Calu3 (cell line): ENCODE results near the gene RACGAP1. TPM values are rescaled to one million over a fixed set of nuclear protein-coding genes. Genes with fewer than 3 reads are reported as not detected.

ENCODE experiments used
- BruUV-seq: library from RNA; stranded (reverse); fragments of 400-500 nt; replicated peaks from 2 replicates; lab custom pipeline; 2021; lab: Mats Ljungman, UMichigan
- CTCF ChIA-PET: fragments of 300-600 bp; sonication (Branson Sonifier 250); formaldehyde crosslinking; loops from one replicate; lab custom pipeline; 2022; ENCODE audit warnings: antibody characterized with exemption; lab: Charles Lee
- DNase-seq: peaks from one replicate; pipeline ENCODE4 v3.0.0; 2022
- H3K27ac Mint-ChIP-seq: one replicate; pipeline ENCODE4 v1.8.0; 2022; ENCODE audit warnings: mixed read lengths; ENCODE audit not compliant: unreplicated experiment
- H3K27me3 Mint-ChIP-seq: one replicate; pipeline ENCODE4 v1.8.0; 2022; ENCODE audit warnings: mixed read lengths; ENCODE audit not compliant: unreplicated experiment
- H3K36me3 Mint-ChIP-seq: one replicate; pipeline ENCODE4 v1.8.0; 2022; ENCODE audit warnings: mild to moderate bottlenecking, moderate library complexity, mixed read lengths; ENCODE audit not compliant: insufficient read depth, unreplicated experiment
- H3K4me1 Mint-ChIP-seq: one replicate; pipeline ENCODE4 v1.8.0; 2022; ENCODE audit warnings: mild to moderate bottlenecking, low read depth, mixed read lengths; ENCODE audit not compliant: unreplicated experiment
- H3K4me3 Mint-ChIP-seq: one replicate; pipeline ENCODE4 v1.8.0; 2022; ENCODE audit warnings: mild to moderate bottlenecking, low read depth, moderate library complexity, mixed read lengths; ENCODE audit not compliant: unreplicated experiment
- H3K9me3 Mint-ChIP-seq: one replicate; pipeline ENCODE4 v1.8.0; 2022; ENCODE audit warnings: low read depth, mixed read lengths; ENCODE audit not compliant: unreplicated experiment
- CTCF ChIP-seq: fragments of 200-600 bp; IDR thresholded peaks from one replicate; pipeline ENCODE4 v1.8.0; 2022; ENCODE audit warnings: antibody characterized with exemption; ENCODE audit not compliant: unreplicated experiment
- intact Hi-C: fragments of 100-400 bp; cut with micrococcal nuclease; formaldehyde crosslinking; loops from one replicate; pipeline ENCODE4 v1.10.0; 2022; ENCODE audit not compliant: unreplicated experiment
- total RNA-seq: library from RNA; stranded (reverse); gene quantifications from 2 replicates; pipeline ENCODE4 v1.2.3, GENCODE V29; 2022

Gene RACGAP1
- total RNA-seq, 1 experiment from 2014 or later, result 62.0 TPM

- no peak overlapping the region for H3K4me3 Mint-ChIP-seq
- H3K27ac Mint-ChIP-seq, result no peak overlapping the region
- no peak for DNase-seq
- intact Hi-C loops, result no loop called here
- no peaks in the 10 kb centered on the region for H3K9me3 Mint-ChIP-seq
- no TSS peak for BruUV-seq
- CTCF ChIA-PET, result no interaction called here
- peaks cover 11% of the 10 kb centered on the region for H3K36me3 Mint-ChIP-seq
- peaks cover 6% of the 10 kb centered on the region for H3K4me1 Mint-ChIP-seq
- peaks cover 13% of the 10 kb centered on the region for H3K27me3 Mint-ChIP-seq
- no peak for TF ChIP-seq CTCF
Observed at GRCh38 chr12:50061171-50061570, 35.9 kb upstream of the RACGAP1 start.

- CTCF ChIA-PET, result no interaction called here
- TF ChIP-seq CTCF, result no peak
- no peak for DNase-seq
- Mint-ChIP-seq H3K27me3 (peaks cover 19% of the 10 kb centered on the region), H3K9me3 (no peaks in the 10 kb centered on the region), H3K36me3 (peaks cover 16% of the 10 kb centered on the region), H3K4me3 (no peak overlapping the region), H3K4me1 (peaks cover 14% of the 10 kb centered on the region), H3K27ac (no peak overlapping the region)
- no TSS peak for BruUV-seq
- intact Hi-C loops, result no loop called here
Observed at GRCh38 chr12:50060120-50060468, 34.8 kb upstream of the RACGAP1 start.

GRCh38 chr12:50059440-50060119 lies 34.3 kb upstream of the RACGAP1 start:
- H3K27me3 Mint-ChIP-seq, result peaks cover 19% of the 10 kb centered on the region
- intact Hi-C loops, result loop anchor here (5.0 to 10.0 kb wide), 2 partner anchors 92 to 195 kb away; no protein-coding TSS in a partner anchor
- peaks cover 16% of the 10 kb centered on the region for H3K36me3 Mint-ChIP-seq
- no peak overlapping the region for H3K27ac Mint-ChIP-seq
- no peak for TF ChIP-seq CTCF
- no peak for DNase-seq
- CTCF ChIA-PET, result interaction anchor here (0.8 kb wide), 1 partner anchor 9 kb away, joined by 3 read pairs; no protein-coding TSS in a partner anchor
- no peak overlapping the region for H3K4me3 Mint-ChIP-seq
- peaks cover 14% of the 10 kb centered on the region for H3K4me1 Mint-ChIP-seq
- no peaks in the 10 kb centered on the region for H3K9me3 Mint-ChIP-seq
- no TSS peak for BruUV-seq

- CTCF ChIA-PET, result interaction anchor here (0.7 to 0.8 kb wide), 2 partner anchors 10 to 562 kb away, joined by 3 read pairs; no protein-coding TSS in a partner anchor
- DNase-seq, result no peak
- Mint-ChIP-seq H3K36me3 (peaks cover 16% of the 10 kb centered on the region), H3K9me3 (no peaks in the 10 kb centered on the region), H3K27me3 (peaks cover 19% of the 10 kb centered on the region), H3K4me1 (peaks cover 14% of the 10 kb centered on the region), H3K4me3 (no peak overlapping the region), H3K27ac (no peak overlapping the region)
- TF ChIP-seq CTCF, result no peak
- intact Hi-C loops, result loop anchor here (5.0 to 10.0 kb wide), 2 partner anchors 92 to 194 kb away; no protein-coding TSS in a partner anchor
- BruUV-seq, result no TSS peak
Observed at GRCh38 chr12:50058743-50059312, 33.5 kb upstream of the RACGAP1 start.
